CD4-positive, alpha-beta T cell treated with Interleukin-2 at 100 ng/mL for 4 hours (primary cell): ENCODE data around the gene KRTAP10-10.
"Not testable (repeated sequence)": the region's sequence is repeated elsewhere in the genome, so short reads cannot be mapped to it uniquely, and the experiment has no call there.

Experiments
- DNase-seq: peaks from one replicate; pipeline ENCODE4 v3.0.0-alpha.2; 2020; ENCODE audit warnings: low spot score

KRTAP10-10 gene, protein sequence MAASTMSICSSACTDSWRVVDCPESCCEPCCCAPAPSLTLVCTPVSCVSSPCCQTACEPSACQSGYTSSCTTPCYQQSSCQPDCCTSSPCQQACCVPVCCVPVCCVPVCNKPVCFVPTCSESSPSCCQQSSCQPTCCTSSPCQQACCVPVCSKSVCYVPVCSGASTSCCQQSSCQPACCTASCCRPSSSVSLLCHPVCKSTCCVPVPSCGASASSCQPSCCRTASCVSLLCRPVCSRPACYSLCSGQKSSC

DNA sequence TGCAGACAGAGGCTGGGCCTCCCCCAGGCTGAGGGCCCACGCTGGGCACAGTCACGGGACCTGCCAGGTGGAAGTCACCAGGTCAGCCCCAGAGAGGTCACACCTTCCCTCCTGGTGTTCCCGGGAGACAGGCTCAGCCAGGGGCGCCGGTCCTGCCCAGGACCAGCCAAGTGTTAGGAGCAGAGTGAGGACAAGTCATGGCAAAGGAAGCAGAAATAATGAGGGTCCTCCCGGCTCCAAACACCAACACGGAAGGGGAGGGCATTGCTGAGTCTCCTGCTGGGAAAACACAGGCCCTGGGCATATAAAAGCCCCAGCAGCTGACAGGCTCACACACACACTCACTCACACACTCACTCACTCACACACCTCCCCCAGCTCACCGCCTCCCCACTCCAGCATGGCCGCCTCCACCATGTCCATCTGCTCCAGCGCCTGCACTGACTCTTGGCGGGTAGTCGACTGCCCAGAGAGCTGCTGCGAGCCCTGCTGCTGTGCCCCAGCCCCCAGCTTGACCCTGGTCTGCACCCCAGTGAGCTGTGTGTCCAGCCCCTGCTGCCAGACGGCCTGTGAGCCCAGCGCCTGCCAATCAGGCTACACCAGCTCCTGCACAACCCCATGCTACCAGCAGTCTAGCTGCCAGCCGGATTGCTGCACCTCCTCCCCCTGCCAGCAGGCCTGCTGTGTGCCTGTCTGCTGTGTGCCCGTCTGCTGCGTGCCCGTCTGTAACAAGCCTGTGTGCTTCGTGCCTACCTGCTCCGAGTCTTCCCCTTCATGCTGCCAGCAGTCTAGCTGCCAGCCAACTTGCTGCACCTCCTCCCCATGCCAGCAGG is at the start of gene KRTAP10-10:
KRTAP10-10 (plus strand) TSS at position 339 of the 833 bp plus-strand sequence; CDS start at position 401, 62 bp downstream.
- DNase-seq: no peak

DNA sequence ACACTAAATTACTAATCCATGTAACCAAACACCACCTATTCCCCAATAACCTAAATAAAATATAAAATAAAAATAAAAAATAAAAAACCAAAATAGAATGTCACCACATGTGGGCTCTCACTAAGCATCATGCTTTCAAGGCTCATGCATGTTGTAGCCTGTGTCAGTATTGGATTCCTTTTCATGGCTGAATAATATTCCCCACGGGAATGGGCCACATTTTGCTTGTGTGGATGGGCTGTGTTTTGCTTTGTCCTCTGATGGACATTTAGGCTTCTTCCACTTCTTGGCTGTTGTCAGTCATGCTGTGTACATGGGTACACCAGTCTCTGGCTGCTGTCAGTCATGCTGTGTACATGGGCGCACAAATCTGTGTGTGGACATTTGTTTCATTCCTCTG is 48.1 kb upstream of the KRTAP10-10 start:
- DNase-seq: no peak

DNA sequence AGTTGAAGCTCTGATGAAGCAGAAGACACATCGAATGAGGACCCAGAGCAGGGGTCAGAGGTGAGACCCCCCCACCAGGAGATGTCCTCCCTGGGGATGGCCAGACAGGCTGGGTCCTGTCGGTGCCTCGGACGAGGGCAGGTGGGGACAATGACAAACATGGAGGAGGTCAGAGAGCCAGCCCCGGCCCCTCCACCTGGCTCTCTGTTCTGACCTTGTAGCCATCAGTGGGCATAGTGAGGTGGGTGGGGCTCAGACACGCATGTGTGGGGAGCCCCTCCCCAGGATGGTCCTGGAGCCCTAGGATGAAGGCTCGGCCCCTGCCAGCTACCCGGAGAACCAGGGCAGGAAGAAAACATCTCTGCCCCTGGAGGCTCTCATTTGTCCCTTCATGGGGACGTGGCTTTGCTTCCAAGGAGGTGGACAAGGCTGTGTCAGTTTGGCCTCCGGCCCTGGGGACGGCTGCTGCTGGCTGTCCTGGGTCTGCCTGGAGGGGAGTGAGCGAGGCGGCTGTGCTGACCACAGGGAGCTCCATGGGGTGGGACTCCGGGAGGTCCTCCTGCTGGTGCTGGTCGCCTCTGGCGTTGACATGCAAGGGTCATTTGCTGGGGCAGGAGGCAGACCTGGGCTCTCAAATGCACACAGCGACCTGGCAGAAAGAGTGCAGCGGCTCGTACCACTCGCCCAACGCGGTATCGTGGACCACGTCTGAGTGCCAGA is 47.4 kb upstream of the KRTAP10-10 start:
- no peak for DNase-seq

DNA sequence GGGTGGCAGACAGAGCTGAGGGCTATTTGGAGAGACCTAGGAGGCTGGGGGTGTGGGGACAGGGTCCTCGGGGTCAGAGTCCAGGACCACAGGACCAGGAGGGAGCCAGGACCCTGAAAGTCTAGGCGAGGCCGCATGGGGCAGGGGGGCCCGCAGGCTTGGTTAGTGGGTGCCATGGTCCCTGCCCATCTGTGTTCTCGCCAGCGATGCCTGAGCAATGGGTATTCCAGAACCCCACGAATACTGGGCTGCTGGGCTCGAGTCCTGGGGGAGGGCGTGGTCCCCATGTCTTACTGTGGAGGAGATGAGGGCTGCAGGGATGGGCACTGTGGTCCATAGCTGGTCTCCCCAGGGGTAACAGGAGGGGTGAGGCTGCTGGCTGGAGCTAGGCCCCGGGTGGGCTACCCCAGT is 46.8 kb upstream of the KRTAP10-10 start:
- no peak for DNase-seq

DNA sequence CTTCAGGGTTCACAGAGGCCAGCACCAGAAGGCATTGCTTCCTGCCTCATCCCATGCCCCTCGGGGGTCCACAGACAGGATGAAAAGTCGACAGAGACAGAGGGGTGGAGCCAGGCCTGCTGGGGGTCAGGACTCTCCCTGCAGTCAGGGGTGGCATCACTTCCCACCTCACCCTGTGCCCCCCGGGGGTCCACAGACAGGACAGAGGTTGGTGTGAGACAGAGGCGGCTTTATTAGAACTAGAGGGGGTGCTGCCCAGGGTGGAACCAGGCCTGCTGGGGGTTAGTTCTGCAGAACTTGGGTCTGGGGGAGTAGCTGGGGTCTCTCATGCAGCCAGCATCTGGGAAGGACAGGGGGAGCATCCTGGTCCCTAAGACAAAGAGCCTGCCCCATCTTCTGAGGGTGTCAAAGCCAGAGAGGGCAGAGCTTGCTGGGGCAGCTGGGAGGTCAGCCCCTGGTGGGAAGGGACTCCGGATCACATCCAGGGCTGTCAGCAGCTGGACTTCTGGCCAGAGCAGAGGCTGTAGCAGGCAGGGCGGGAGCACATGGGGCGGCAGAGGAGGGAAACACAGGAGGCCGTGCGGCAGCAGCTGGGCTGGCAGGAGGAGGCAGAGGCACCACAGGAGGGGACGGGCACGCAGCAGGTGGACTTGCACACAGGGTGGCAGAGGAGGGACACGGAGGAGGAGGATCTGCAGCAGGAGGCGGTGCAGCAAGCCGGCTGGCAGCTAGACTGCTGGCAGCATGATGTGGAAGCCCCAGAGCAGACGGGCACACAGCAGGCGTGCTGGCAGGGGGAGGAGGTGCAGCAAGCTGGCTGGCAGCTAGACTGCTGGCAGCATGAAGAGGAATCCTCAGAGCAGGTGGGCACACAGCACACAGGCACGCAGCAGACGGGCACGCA is 46.0 kb upstream of the KRTAP10-10 start:
- not testable (repeated sequence) for DNase-seq

DNA sequence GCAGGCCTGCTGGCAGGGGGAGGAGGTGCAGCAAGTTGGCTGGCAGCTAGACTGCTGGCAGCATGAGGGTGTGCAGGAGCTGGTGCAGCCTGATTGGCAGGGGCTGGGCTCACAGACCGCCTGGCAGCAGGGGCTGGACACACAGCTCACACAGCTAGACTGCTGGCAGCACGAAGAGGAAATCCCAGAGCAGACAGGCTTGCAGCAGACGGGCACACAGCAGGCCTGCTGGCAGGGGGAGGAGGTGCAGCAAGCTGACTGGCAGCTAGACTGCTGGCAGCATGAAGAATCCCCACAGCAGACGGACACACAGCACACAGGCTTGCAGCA is 45.4 kb upstream of the KRTAP10-10 start:
- not testable (repeated sequence) for DNase-seq

DNA sequence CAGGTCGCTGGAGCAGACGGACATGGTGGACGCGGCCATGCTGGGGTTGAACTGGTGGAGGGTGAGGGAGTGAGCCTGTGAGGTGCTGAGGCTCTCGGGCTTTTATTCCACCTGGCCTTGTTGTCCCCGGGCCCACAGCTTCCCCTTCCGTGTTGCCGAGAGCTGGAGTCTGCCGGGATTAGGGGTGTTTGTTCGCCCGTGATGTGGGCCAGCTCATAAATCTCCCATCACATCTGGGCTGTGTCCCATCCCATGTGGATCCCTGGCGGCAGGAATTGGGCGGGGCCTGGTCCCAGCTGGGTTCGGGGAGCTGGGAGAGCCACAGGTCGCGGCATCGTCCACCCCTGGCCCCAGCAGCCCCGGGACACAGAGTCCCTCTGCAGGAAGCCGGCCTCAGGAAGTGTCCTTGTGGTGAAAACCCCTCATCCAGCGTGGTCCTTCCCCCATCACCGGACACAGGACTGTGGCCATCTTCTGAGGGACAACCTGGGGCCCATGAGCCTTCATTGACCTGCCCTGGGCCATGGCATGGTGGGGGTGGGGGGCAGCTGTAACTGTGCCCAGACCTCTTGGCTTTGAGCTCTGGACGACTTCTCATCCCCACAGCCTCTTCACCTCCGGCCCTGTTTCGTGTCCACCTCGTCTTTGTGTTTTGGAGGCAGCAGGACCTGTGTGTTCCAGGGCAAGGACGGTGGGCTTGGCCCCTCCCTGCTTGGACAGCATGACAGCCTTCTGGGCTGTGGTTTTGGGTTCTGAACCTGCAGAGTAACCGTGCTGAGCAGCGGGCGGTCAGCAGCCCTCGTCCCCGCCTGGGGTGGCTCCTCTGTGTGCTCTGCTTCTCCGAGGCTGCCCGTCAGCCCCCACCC is 44.5 kb upstream of the KRTAP10-10 start, which contains the start of gene KRTAP10-6:
KRTAP10-6 (minus strand) TSS at position 60 of the 866 bp plus-strand sequence; CDS start at position 39, 21 bp downstream.
- no peak for DNase-seq

DNA sequence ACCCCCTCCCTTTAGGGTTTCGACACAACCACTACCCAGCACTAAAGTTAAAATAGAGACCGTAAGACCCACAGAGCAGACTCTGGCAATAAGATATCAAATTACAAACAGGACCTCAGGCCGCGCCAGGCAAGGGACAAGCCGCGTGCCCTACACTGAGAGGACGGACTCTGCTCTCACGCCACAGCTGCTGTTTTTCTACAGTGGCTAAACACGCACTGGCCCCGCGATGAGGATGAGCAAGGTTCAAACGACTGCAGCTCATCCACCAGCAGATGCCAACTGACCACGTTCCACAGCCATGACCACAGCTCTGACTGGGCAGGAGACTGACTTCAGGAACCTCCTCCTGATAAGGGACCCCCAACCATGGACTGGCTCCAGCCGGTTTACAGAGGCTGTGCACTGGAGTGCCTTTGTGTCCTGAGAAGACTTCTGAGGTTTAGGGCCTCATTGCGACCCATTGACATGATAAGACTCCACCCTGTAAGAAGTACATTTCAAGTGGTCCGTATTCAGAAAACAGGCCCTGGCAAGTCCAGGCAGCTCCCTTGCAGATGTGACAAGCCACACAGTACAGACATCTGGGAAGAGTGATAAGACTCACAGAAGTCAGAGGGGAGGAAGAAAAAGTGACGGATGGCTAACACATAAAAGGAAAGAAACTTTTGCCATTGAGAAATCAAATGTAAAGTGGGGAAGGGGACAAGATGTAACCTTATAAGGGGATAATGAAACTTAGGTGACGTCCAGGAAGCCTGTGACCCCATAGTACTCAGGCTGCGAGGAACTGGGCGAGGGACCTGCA is 43.4 kb upstream of the KRTAP10-10 start:
- DNase-seq: no peak

DNA sequence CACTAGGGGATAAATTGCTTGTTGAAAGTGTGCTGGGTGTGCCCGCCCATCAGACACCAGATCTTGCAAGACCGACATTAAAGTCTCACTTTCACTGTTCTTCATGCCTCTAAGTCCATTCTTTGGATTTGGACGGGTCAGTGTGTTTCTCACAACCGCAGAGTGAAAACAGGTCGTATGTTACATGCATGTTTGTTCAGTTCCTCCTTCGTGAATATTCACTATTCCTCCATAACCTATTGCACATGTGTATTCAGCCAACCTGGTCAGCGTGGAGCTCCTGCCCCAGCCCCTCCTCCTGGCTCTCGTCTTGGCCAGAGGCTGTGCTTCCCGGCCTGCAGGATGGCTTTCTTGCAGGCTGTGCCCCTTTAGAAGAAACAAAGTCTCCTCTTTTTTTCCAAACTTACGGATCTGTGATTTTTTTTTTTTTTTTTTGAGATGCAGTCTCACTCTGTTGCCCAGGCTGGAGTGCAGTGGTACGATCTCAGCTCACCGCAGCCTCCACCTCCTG is 42.7 kb upstream of the KRTAP10-10 start:
- DNase-seq: no peak

DNA sequence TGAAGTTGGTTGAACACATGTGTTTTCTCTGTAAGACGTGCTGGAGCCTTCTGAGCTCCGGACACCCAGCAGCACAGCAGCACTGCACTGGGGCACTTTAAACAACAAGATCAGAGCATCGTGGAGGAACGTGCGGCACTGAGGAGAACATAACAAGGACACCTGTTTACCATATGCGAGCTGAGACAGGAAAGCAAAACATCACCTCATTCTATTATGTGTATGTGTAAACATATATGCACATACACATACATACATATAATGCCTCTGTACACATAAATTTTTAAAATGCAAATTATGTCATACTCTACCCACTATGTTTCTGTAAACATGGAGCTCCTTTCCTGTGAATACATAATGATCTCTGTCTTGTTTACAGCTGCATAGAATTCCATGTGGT is 41.6 kb upstream of the KRTAP10-10 start:
- no peak for DNase-seq

DNA sequence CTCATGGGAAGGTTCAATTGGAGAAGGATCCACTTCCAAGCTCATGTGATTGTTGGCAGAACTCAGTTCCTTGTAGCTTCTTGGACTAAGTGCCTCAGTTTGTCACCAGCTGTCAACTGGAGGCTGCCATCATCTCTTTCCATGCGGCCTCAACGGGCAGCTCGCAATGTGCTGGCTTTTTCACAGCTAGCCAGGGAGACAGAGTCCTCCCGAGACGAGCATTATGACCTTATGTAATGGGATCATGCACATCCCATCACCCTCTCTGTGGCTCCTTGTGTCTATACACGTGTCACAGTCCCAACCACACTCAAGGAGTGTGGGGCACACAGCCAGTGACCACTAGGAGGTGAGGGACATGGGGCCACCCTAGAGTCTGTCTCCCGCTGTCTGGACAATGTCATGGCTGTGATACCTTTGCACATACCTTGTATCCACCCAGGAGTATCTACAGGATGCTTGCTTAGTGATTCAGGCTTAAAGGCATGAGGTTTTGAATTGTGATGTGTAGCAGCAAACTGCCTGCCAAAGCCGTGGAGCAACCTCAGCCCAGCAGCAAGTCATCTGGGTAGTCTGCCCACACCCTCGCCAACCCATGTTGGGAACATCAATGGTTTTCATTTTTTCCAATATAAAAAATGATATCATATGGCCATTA is 41.0 kb upstream of the KRTAP10-10 start:
- no peak for DNase-seq

DNA sequence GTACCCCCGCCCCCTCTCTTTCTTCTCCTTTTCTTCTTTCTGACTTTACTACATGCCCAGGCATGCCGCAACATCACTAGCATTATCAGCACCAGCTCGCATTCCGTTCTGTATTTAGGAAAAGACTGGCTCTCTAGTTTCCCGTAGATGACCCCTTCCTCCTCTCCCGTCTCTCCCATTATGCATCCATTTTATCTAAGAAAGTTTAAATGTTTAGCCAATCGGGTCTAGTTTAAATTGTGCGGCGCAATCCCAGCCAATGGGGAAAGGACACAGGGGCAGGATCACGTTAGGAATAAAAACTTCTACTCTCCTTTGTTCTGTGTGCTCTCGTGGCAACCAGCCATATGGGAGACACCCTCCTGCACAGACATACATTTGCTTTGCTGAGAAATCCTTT is 39.1 kb upstream of the KRTAP10-10 start:
- DNase-seq: no peak

DNA sequence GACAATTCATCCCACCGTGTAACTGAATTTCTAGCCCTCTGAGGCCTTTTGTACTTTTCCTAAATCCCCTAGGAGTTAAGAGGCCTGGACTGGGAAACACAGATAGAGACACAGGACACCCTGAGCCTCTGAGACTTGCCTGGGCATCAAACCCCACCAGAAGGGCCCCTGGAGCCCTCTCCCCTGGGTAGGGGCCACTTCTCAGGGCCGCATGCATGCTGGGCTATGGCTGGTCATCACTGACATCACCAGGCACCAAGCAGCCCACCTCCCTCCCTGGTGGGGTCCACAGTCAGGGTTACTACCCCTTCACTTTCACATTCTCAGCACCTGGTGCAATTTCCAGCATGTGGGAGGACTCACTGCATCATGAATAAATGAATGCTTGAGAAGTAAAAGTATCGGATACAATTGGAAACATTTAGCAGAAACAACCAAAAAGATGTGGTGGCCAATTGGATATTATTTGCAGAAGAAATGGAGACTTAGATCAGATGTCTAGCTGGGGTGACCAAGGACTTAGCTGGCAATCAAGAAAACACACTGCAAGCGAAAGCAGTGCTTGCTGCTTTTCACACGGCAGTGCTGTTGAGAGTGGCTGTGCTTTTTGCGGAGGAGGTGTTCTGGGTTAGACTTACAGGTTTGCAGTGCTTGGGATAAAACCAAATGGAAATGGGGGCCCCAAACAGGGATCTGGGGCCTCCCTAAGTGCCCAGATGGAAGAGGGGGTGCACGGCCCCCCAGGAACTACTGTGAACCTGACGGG is 37.7 kb upstream of the KRTAP10-10 start:
- DNase-seq: no peak

DNA sequence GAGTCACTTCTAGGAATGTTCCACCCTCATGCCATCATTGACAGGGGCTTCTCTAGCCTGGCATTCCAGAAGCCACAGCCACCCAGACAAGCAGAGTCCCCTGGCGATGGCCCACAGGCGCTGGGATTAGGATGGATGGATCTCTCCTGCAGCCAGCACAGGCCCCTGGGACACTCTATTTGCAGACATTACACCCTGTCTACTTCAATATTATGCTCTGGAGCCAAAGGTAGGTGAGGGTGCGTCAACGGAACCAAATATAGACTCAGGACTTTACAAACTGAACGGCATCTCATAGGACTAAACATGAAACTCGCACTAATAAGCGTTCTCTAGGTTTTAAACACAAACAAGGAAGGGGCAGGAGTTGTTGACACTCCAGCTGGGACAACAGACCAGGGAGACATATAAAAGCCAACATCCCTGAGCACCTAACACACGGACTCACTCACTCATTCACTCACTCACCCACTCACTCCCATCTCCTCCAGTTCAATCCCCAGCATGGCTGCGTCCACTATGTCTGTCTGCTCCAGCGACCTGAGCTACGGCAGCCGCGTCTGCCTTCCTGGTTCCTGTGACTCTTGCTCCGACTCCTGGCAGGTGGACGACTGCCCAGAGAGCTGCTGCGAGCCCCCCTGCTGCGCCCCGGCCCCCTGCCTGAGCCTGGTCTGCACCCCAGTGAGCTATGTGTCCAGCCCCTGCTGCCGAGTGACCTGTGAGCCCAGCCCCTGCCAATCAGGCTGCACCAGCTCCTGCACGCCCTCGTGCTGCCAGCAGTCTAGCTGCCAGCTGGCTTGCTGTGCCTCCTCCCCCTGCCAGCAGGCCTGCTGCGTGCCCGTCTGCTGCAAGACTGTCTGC is 36.8 kb upstream of the KRTAP10-10 start, which contains the start of gene KRTAP10-7:
KRTAP10-7 (plus strand) TSS at position 480 of the 861 bp plus-strand sequence; CDS start at position 505, 25 bp downstream.
- not testable (repeated sequence) for DNase-seq

DNA sequence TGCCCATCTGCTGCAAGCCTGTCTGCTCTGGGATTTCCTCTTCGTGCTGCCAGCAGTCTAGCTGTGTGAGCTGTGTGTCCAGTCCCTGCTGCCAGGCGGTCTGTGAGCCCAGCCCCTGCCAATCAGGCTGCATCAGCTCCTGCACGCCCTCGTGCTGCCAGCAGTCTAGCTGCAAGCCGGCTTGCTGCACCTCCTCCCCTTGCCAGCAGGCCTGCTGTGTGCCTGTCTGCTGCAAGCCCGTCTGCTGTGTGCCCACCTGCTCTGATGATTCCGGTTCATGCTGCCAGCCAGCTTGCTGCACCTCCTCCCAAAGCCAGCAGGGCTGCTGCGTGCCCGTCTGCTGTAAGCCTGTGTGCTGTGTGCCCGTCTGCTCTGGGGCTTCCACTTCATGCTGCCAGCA is 36.1 kb upstream of the KRTAP10-10 start:
- DNase-seq: not testable (repeated sequence)

DNA sequence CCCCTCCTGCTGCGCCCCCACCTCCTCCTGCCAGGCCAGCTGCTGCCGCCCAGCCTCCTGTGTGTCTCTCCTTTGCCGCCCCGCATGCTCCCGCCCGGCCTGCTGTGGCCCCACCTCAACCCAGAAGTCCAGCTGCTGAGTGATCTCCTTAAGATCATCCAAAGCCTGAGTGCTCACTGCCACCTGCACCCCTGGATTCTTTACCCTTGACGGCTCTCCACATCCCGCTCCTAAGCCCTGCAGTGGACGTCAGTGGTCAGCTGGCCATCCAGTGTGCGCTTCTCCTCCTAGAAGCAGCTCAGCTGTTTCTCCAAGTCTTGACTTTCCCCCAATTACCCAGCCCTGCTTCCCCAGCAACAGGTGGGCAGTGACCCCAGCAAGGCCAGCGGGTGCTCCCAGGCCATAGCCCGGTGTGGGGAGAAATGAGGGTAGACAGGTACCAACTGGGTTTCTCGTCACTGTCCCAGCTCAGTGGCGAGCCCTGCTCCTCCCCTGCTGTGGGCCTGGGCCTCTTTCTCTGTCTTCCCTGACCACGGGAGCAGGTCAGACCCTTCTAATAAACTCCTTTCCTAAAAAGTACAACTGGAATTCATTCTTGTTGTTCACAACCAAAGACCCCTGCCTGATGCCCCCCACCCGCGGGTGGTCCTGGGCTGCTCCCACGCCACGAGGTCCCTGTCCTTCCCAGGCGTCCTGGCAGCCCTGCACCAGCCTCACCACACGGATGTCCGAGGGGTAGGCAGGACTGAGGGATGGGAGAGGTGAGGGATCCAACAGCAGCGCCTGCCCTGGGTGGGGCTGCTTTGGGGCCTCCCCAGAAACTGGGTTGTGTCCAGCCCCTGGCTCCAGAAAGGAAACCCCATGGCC is 35.3 kb upstream of the KRTAP10-10 start:
- no peak for DNase-seq
